LNCAP (cell line): ENCODE measurements around the gene CFAP20.

ENCODE experiments used
- CTCF ChIP-seq: fragments of 450-650 bp; IDR thresholded peaks from 2 replicates; pipeline ENCODE4 v1.5.1; 2017; ENCODE audit warnings: mild to moderate bottlenecking

CFAP20 gene

DNA sequence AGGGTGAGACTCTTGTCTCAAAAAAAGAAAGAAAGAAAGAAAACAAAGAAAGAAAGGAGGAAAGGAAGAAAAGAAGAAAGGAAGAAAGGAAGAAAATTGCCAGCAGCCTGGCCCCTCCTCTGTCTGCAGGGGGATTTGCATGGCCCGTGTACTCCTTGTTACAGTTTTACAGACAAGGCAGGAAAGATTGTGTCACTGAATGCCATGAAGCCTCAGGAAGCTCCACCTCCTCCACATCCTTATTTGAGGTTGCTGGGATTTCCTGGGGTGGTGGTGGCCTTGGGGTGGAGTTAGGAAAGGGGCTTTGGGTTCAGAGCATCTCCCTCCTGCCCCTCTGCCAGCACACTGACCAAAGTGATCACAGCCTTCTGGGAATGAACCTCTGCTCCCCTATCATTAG, 23.6 kb downstream of the CFAP20 start:
- no peak for TF ChIP-seq CTCF

DNA sequence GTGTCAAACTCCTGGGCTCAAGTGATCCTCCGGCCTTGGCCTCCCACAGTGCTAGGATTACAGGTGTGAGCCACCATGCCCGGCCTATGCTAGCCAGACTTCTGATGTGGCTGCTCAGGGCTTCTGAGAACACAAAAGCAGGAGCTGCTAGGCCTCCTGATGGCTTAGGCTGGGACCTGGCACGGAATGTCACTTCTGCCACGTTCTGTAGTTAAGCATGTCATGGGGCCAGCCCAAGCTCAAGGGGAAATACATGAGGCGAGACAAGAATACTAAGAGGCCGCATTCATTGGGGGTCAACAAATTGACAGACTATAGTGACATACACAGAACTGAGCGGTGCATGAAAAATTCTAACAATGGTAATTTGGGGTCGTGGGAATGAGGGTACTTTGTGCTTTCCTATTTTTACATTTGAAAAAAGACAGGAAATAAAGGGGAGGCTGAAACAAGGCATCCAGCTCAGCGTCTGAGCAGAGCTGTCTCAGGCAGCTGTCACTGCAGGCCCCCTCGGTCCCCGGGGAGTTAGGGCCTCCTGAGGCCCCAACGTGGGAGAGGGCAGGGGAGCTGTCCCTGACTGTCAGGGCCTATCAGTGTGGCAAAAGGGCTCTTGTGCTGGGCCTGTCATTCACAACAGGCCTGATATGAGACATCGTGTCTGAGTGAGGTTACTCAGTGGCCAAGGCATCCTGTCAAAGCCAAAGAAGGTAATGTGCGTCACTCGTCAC, 26.4 kb downstream of the CFAP20 start:
- no peak for TF ChIP-seq CTCF

GRCh38 chr16:58099956-58100300, 29.3 kb downstream of the CFAP20 start:
- TF ChIP-seq CTCF, result no peak

GRCh38 chr16:58099097-58099955, 29.9 kb downstream of the CFAP20 start:
- no peak for TF ChIP-seq CTCF

GRCh38 chr16:58098207-58099096, 30.7 kb downstream of the CFAP20 start:
- no peak for TF ChIP-seq CTCF

GRCh38 chr16:58096249-58096648, 32.9 kb downstream of the CFAP20 start:
- no peak for TF ChIP-seq CTCF

DNA sequence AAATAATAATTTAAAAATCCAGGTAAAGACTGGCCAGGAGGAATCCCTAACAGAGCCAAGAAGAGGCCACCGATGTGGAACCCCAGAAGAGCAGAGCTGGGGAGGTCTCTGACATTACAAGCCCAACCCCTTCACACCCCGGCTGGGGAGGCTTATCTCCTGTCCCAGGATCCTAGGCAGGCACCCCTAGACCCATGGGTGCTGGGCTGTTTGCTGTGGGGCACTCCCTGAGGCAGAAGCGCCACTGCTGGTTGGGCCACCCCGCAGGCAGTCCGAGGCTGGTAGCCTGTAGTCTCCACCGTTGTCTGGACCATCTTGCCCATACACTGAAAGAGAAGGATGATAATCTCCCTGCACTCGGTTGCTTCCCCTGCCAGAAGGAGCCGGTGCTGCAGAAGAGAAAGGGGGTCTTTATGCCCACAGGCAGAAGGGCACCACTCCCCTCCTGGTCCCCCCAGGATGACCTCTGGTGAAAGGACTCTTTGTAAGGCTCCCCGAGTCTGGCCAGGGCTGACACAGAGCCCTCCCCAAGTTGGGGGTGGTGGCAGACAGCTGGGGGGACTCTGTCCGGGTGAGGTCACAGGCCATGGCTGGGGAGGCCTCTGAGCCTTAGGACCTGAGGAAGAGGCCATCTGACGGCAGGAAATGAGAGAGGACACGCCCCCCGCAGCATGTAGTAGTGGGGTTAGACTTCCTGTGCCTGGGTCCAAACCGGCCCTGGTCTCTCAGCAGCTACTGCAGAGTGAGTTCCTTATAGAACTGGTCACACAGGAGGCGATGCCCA, 34.2 kb downstream of the CFAP20 start:
- TF ChIP-seq CTCF, result no peak
